ENCODE results near the gene RANBP10.

The RANBP10 gene

DNA sequence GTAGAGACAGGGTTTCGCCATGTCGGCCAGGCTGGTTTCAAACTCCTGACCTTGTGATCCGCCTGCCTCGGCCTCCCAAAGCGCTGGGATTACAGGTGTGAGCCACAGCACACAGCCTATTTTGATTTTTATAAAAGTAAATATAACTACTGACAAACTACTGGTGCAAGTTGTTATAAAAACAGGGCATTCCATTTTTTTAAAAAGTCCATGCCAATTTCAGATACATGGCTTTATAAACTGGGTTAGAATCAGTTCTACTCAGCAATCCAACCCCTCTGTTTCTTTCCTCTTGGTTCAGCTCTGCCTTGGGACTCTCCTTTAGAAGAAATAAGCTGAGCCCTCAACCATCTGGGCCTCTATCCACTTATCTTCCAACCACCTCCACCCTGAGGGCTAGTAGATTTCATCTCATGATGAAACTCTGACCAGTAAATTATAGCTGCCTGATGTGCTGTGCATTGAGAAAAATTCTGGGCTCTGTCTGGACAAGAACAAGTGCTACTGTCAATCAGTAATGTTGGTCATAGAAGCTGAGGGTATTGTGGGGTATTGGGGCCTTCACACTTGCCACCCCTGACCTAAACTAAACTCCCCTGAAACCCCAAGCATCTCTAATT, 10.2 kb downstream of the RANBP10 start:
- no peak for TF ChIP-seq CTCF (IDR thresholded peaks at IDR 0.05; ENCODE audit: low read depth, low read length)
- no peak overlapping the region for H3K4me3 ChIP-seq (ENCODE audit: low read depth, low read length)

DNA sequence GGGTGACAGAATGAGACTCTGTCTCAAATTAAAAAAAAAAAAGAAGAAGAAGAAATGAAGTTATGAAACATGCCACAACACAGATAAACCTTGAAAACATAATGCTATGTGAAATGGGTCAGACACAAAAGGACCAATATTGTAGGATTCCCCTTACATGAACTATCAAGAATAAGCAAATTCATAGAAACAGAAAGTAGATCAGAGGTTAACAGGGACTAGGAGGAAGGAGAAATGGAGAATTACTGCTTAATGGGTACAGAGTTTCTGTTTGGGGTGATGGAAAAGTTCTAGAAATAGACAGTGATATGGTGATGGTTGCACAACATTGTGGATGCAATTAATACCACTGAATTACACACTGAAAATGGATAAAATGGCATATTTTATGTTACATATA, 16.3 kb downstream of the RANBP10 start:
- no peak overlapping the region for H3K4me3 ChIP-seq (ENCODE audit: low read depth, low read length)
- TF ChIP-seq CTCF (IDR thresholded peaks at IDR 0.05; ENCODE audit: low read depth, low read length), result no peak

DNA sequence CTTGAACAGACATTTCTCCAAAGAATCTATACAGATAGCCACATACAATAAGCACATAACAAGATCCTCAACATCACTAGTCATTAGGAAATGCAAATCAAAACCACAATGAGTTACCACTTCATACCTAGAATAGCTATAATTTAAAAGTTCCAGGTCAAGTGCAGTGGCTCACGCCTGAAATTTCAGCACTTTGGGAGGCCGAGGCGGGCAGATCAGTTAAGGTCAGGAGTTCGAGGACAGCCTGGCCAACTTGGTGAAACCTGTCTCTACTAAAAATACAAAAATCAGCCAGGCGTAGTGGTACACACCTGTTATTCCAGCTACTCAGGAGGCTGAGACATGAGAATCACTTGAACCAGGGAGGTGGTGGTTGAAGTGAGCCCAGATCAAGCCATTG, 19.9 kb downstream of the RANBP10 start:
- no peak overlapping the region for H3K4me3 ChIP-seq (ENCODE audit: low read depth, low read length)
- TF ChIP-seq CTCF (IDR thresholded peaks at IDR 0.05; ENCODE audit: low read depth, low read length), result no peak

- no peak for TF ChIP-seq CTCF (IDR thresholded peaks at IDR 0.05; ENCODE audit: low read depth, low read length)
- no peak overlapping the region for H3K4me3 ChIP-seq (ENCODE audit: low read depth, low read length)
Measured at GRCh38 chr16:67783353-67783725, 23.0 kb downstream of the RANBP10 start.

GRCh38 chr16:67782567-67783352, 23.6 kb downstream of the RANBP10 start:
- no peak for TF ChIP-seq CTCF (IDR thresholded peaks at IDR 0.05; ENCODE audit: low read depth, low read length)
- no peak overlapping the region for H3K4me3 ChIP-seq (ENCODE audit: low read depth, low read length)

DNA sequence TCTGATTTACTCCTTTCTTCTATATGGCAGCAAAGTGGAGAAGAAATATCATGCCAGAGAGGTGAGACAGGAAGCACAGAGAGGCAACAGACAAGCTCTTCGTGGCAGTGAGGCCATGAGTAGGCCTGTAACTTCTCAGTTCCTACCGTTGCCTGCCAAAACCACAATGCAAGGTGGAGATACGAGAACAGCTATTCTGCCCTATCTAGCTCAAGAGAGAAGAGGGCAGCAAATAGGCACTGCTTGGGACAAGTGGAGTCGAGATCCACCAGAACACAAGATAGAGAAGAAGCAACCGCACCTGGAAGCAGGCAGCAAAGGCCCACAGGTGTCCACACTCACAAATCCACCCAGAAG, 24.8 kb downstream of the RANBP10 start:
- no peak overlapping the region for H3K4me3 ChIP-seq (ENCODE audit: low read depth, low read length)
- no peak for TF ChIP-seq CTCF (IDR thresholded peaks at IDR 0.05; ENCODE audit: low read depth, low read length)

- no peak overlapping the region for H3K4me3 ChIP-seq (ENCODE audit: low read depth, low read length)
- TF ChIP-seq CTCF (IDR thresholded peaks at IDR 0.05; ENCODE audit: low read depth, low read length), result no peak
Measured at GRCh38 chr16:67780847-67781564, 25.4 kb downstream of the RANBP10 start.

Measured in WI38 (cell line).